Measurements from ENCODE around the gene GPR155.
"Not testable (repeated sequence)": the region's sequence is repeated elsewhere in the genome, so short reads cannot be mapped to it uniquely, and the experiment has no call there.

The GPR155 gene

GRCh38 chr2:174490051-174490450, 3.2 kb upstream of the GPR155 start:
- DNase-seq (ENCODE audit: low read depth) = no peak

GRCh38 chr2:174489520-174489919, 2.7 kb upstream of the GPR155 start:
- not testable (repeated sequence) for DNase-seq (ENCODE audit: low read depth)

GRCh38 chr2:174487820-174488162, 962 bp upstream of the GPR155 start:
- no peak for DNase-seq (ENCODE audit: low read depth)

- peak; percentile 95 for DNase-seq (ENCODE audit: low read depth)
These were observed 435 bp upstream of the GPR155 start for GRCh38 chr2:174487108-174487819.

GRCh38 chr2:174485788-174486562, 854 bp downstream of the GPR155 start:
- no peak for DNase-seq (ENCODE audit: low read depth)

GRCh38 chr2:174485045-174485444, 1.8 kb downstream of the GPR155 start:
- DNase-seq (ENCODE audit: low read depth) = not testable (repeated sequence)

- DNase-seq (ENCODE audit: low read depth) = no peak
These were observed 2.3 kb downstream of the GPR155 start for GRCh38 chr2:174484573-174484972.

- DNase-seq (ENCODE audit: low read depth) = no peak
These were observed 4.0 kb downstream of the GPR155 start for GRCh38 chr2:174482854-174483253.

GRCh38 chr2:174477759-174478158, 9.1 kb downstream of the GPR155 start:
- no peak for DNase-seq (ENCODE audit: low read depth)

GRCh38 chr2:174473796-174474195, 13.0 kb downstream of the GPR155 start:
- DNase-seq (ENCODE audit: low read depth) = no peak

- no peak for DNase-seq (ENCODE audit: low read depth)
These were observed 21.5 kb downstream of the GPR155 start for GRCh38 chr2:174465327-174465726.

- DNase-seq (ENCODE audit: low read depth) = no peak
These were observed 25.6 kb downstream of the GPR155 start for GRCh38 chr2:174461221-174461620.

- no peak for DNase-seq (ENCODE audit: low read depth)
These were observed 32.3 kb downstream of the GPR155 start for GRCh38 chr2:174454566-174454965.

GRCh38 chr2:174450021-174450816, 36.6 kb downstream of the GPR155 start:
- no peak for DNase-seq (ENCODE audit: low read depth)

- DNase-seq (ENCODE audit: low read depth) = no peak
These were observed 37.8 kb downstream of the GPR155 start for GRCh38 chr2:174449033-174449432.

GRCh38 chr2:174446531-174446930, 40.3 kb downstream of the GPR155 start:
- DNase-seq (ENCODE audit: low read depth) = no peak

GRCh38 chr2:174445248-174445647, 41.6 kb downstream of the GPR155 start:
- no peak for DNase-seq (ENCODE audit: low read depth)

- DNase-seq (ENCODE audit: low read depth) = no peak
These were observed 42.1 kb downstream of the GPR155 start for GRCh38 chr2:174444761-174445160.

GRCh38 chr2:174442546-174443510, 44.0 kb downstream of the GPR155 start:
- peak; percentile 54 for DNase-seq (ENCODE audit: low read depth)

GRCh38 chr2:174439950-174440349, 46.9 kb downstream of the GPR155 start:
- DNase-seq (ENCODE audit: low read depth) = no peak

GRCh38 chr2:174439323-174439722, 47.5 kb downstream of the GPR155 start:
- no peak for DNase-seq (ENCODE audit: low read depth)

All from GM04504 (cell line).